ENCODE measurements around the gene SP3.
A peak's percentile ranks its signal among the peaks of the same experiment; 100 is the strongest.

SP3 gene

DNA sequence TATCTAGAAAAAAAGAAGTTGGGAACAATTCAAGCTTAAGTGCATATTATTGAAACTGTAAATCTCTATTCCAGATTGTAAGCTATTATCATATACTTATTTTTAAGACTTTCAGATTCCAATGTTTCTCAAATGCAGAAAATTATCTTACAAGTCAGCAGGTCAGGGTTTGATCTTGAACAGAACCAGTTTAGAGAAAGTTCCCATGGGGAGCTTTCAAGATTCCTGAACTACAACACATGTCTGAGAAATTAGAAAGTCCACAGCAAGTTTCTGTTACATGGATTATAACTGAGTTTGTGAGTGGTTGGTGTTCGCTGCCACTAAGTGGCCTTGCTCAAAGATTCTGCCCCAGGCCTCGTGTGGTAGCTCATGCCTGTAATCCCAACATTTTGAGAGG is 31.6 kb upstream of the SP3 start:
- no peak for DNase-seq (ENCODE audit: low read depth, low spot score)

DNA sequence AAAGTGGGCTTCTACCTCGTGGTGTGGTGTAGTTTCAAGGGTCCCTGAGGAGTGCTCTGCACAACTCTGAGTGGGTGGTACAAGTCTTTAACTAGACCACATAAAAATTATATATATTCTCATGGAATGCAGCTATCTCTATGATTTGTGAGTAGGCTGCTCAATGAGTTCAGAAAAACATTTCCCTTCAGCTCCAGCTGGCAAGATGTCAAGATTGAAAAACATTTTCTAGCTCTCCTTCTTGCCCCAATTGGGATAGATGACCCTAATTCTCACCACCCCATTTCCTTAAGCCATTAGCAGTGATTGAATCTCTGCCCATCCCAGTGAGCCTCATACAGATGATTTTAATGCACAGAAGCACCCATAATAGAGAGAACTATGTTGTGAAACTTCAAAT is 28.3 kb upstream of the SP3 start:
- DNase-seq (ENCODE audit: low read depth, low spot score) = no peak

DNA sequence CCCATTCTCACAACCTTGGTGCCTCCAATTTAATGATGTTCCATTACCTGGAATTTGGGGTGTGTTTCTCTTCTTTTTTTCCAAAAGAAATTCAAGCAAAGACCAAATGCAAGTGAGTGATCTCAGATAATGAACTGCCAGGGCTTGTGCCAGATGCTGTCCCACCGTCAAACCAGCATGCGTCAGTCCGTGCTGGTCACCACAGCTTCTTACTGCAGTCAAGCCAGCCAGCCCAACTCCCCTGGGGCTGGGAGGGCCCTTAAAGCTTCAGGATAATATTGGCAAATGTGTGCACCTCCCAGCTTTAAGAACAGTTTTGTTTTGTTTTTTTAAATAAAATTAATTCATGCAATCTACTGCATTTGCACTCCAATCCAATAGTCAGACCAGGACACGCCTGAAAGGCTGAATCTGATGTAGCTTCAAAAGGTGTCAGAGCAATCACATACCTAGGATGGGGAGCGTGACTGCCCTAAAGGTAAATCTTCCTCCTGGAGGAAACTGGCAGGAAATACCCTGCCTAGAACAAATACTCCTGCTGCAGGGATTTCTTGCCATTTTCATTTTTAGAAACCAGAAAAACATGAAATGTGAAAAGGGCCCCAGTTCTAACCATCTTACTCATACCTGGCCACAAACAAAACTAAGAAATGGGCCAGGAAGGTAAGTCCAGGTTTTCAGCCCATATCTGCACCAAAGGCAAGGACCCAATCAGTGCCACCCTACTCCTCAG is 26.8 kb upstream of the SP3 start:
- DNase-seq (ENCODE audit: low read depth, low spot score) = no peak

DNA sequence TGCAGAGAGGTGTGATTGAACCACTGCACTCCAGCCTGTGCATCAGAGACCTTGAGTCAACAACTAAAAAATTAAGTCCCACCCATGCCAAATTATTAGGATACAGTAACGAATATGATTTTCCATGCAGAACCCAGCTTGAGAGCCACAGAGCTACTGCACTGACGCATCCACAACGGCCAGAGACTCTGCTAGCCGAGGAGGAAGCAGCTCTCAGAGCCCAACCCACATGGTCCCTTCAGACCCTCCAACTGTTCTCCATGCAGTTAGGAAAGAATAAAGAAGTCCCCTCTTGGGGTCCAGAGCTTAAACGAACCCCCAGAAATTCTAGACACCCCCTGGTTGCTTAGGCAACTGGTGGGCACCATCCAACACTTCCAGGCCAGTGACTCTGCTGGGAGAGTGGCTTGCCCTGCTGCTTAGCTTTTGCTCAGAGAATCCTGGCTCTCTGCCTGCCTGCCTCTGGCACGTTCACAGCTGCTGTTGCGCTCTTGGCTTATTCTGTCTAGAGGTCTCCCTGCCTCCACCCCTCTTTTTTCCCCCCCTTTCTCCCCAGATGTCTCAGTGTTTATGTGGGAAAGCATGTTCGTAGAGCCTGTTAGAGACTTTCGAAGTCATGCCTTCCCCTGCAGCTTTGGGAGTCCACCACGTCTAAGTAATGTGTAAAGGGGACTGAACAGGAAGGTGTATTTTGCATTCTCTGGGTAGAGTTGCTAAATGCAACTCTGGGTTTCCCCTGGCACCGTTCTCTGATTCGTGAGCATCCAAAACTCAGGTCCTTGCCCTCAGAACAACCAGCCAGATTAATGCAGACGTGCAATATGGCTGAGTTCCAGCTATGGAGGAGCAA is 26.0 kb upstream of the SP3 start:
- peak; percentile 53 for DNase-seq (ENCODE audit: low read depth, low spot score)

DNA sequence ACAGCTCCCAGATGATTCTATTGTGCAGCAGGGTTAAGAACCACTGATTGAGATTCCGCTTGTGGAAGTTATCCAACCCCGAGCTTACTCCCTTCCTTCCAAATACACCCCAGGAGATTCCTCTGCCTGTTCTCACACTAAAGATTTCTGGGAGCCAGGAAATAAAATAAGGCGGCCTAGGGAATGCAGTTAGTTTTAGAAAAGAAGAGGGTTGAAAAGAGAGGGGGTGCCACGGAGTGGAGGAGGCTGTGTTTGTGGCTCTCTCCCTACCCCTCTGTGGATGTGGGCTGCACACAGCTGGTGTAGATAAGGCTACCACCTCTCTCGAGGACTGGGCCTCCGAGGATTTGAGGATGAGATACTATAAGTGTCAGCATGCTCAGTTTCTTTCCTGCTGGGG is 25.1 kb upstream of the SP3 start:
- DNase-seq (ENCODE audit: low read depth, low spot score) = no peak

DNA sequence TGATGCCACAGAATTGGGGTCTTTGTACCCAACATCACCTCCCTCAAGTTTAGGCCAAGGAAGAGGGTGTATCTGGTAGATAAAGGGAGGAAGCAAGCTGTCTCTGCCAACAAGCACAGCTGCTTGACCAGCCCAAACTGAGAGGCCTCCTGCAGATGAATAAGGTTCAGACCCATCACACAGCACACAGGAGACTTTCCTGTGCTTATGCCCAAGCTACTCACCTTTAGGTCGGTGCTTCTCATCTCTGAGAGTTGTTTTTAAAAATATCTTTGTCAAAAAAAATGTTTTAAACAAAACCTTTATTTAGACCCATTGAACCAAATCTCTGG is 24.7 kb upstream of the SP3 start:
- DNase-seq (ENCODE audit: low read depth, low spot score) = no peak

DNA sequence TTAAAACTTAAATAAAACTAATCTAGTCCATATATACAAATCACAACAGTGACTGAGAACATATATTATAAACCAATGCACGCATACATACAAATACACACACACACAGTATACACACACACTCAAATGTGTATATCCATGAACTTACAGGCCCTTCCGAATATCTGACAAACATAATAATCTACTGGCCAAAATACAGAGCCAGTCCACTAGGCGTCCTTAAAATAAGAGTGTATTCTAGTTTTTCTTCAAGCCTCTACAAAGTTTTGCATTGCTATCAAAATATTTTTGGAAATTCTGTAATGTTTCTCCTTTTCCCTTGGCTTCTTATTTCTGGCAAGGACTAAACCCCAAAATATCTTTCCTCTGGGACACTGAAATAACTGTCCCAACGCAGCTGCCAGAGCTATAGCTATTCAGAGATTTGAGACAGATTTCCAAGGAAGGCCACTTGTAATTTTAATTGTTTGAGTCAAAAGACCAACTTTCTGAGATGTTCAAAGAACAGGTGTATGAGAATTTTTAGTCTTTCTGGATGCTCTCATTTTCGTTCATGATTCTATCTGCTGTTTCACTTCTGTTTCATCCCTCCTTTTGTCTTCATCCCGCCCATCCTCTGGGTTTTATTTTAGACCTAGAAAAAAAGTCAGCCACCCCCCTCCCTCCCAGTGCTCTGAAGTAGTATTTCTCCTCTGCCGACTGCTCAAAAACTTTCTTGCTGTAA is 24.1 kb upstream of the SP3 start:
- DNase-seq (ENCODE audit: low read depth, low spot score) = no peak

DNA sequence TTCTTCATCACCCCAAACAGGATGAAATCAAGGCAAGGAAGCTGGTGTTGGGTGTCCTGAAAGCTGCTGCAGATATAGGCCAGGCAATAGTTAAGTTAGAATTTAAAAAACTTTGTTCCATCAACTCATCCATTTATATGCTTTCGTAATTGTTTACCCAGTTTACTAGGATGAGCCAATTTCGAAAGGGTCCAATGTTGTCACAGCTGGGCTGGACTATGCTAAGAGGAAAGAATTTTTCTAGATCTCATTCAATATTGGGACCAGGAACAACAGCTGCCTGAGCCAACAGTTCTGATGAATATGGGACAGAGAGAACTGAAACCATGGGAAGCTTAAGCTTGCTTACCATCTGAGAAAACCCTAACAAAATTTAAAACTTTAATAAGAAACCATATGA is 21.6 kb upstream of the SP3 start:
- DNase-seq (ENCODE audit: low read depth, low spot score) = no peak

DNA sequence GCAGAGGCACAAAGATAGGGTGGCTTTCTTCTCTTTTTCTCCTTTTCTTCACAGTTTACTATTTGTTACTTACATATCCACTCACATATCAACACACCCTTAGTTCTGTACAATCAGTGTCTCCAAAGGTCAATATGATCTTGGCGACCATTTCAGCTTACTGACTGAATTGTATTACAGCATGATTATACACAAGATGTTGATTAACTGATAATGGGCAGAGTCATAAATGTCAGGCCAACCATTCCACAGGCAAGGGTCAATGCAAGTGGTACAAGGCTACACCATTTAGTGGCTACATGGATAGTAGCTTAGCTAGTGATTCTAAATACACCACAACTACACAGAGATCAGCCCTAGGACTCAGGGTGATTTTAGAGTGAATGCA is 20.4 kb upstream of the SP3 start:
- DNase-seq (ENCODE audit: low read depth, low spot score) = no peak

DNA sequence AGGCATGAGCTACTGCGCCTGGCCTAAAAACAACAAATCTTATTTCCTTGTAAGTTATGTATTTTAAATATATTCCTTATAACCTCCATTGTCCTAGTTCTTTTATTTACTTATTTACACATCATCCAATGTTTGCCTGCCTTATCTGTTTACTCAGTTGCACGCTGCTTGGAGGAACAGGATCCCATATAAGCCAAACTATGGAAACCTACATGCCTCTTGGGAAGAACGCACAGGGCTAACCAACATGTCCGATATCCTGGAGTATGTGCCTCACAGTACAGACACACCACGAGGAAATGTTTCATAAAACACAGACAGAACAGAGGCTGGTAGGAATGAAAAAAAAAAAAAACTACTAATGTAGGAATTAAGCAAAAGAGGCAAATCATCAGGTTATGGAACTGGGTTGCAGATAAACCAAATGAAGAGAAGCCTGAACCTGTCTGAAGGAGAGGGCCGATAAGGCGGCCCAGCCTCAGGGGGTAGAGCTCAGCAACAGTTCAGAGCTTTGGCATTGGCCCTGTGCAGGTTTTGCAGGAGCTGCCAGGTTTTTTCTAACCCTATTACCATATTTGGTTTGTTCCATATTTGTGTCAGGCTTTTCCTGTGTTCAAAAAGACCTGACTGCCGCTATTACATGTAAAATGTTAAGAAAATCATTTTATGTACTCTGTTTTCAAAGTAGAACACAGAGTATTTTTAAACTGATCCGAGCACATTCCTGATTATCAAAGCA is 19.9 kb upstream of the SP3 start:
- DNase-seq (ENCODE audit: low read depth, low spot score) = no peak

DNA sequence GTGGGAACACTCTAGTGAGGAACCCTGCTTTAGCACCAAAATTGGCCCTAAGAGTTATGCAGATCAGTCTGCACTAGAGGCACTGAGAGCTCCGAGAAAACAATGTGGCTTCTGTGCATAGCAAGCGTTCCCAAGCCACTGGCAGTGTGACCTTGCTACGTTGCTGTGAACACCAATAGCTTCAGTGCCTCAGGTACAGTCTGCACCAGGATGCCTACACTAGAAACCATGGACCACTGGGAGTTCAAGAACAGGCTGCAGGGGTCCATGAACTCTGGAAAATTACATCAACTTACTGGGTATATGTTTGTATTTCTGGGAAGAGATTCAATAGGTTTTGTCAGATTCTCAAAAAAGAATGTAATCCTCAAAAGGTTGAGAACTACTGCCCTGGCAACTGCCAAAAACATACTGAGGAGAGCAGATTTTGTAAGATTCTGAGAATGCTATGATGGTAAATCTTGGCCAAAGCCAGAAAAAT is 18.3 kb upstream of the SP3 start:
- no peak for DNase-seq (ENCODE audit: low read depth, low spot score)

DNA sequence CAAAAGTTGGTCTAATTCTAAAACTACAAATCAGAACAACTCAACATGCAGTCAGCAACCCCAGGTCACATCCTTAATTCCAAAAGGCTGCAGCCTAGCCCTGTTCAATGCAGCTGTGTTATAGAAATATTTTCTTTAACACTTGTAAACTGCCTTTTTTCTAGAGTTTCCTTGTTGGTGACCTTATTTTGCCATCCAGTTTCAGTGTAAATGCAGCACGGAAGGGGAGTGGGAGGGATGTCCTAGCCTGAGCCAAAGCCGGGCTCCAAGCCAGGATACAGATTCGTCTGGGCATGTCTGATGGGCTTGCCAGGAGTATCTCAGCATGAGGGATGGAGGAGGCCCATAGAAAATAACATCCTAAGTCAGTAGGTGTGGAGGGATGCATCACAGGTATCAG is 17.7 kb upstream of the SP3 start:
- DNase-seq (ENCODE audit: low read depth, low spot score) = peak; percentile 85

DNA sequence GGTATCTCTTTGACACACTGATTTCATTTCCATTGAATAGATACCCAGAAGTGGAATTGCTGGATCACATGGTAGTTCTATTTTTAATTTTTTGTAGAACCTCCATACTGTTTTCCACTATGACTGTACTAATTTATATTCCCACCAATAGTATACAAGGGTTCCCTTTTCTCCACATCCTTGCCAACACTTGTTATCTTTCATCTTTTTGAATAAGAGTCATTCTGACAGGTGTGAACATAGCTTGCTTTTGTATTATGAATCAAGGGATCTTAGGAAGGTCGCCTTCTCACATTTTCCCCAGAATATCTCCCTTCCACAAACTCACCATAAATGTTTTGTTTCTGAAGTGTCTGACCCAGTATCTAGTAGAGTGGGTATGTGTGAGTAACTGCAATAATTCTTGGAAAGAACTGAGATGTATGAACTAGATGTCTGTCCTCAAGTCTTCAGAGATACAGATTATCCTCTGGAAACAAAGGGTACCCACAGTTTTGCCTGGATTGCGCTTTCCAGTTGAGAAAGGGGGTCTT is 17.1 kb upstream of the SP3 start:
- DNase-seq (ENCODE audit: low read depth, low spot score) = no peak

DNA sequence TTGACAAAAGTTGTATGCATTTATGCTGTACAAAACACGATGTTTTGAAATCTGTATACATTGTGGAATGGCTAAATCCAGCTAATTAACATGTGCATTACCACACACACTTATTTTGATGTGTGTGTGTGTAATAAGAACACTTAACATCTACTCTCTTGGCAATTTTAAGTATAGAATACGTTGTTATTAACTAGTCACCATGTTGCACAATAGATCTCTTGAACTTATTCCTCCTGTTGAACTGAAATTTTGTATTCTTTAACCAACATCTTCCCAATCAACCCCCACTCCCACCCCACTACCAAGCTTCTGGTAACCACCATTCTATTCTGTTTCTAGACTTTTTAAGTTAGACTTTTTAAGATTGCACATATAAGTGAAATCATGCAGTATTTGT is 16.3 kb upstream of the SP3 start:
- no peak for DNase-seq (ENCODE audit: low read depth, low spot score)

DNA sequence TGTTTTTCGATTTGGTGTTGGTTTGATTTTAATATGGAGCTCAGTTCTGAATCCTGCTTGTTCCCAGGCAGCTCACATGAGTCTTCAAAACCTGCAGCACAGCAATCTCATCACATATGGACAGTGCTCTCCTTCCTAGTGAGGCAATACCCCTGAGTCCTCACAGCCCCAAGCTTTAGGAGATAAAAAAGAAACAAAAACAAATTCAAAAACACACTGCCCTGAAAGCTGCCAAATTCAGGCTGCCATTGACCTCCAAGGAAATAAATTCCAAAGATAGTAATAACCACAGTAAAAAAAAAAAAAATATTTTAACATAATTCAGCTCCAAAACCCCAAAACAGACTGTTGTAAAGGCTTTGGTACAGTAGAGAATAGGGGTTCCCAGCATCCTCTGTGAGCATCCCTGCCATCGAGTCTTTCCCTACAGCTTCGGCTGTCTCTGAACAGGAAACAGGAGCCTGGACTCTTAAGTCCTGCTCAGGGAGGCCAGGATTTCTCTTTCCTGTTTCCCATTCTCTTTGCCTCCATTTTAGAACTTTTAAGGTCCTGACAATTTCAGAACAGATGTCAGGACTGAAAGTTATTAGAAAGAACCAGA is 14.7 kb upstream of the SP3 start:
- no peak for DNase-seq (ENCODE audit: low read depth, low spot score)

DNA sequence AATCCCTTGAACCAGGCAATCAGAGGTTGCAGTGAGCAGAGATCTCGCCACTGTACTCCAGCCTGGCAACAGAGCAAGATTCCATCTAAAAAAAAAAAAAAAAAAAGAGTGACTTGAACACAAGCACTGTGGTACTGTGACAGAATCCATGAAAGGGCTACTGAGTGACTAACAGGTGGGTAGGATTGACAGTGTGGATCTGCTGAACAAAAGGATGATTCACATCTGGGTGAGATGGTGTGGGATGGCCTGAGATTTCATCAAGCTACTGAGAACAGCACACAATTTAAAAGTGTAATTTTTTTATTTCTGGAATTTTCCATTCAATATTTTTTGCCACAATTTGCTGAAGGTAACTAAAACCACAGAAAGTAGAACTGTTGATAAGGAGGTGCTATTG is 13.3 kb upstream of the SP3 start:
- DNase-seq (ENCODE audit: low read depth, low spot score) = no peak

DNA sequence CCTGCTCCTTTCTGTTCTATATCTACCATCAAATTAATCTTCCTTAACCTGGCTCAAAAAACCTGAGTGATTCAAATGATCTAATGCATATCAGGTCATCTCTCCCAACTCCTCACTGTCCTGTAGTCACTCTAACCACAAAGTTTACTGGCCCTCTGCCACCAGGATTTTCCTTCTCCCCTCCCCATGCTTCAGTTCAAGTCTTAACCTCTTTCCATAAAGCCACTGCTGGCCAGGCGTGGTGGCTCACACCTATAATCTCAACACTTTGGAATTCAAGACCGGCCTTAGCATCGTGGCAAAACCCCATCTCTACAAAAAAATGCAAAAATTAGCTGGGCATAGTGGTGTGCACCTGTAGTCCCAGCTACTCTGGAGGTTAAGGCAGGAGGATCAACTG is 7.5 kb upstream of the SP3 start:
- DNase-seq (ENCODE audit: low read depth, low spot score) = no peak

DNA sequence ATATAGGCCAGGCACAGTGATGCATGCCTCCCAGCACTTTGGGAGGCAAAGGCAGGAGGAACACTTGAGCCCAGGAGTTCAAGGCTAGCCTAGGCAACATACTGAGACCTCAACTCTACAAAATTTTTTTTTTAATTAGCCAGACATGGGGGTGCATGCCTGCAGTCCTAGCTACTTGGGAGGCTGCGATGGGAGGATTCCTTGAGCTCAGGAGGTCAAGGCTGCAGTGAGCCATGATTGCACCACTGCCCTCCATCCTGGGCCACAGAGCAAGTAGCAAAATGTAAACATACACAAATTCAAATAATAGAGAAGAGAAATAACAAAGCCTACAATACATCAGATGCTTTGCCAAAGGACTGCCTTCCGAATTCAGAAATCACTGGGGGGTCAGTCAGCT is 7.0 kb upstream of the SP3 start:
- DNase-seq (ENCODE audit: low read depth, low spot score) = no peak

DNA sequence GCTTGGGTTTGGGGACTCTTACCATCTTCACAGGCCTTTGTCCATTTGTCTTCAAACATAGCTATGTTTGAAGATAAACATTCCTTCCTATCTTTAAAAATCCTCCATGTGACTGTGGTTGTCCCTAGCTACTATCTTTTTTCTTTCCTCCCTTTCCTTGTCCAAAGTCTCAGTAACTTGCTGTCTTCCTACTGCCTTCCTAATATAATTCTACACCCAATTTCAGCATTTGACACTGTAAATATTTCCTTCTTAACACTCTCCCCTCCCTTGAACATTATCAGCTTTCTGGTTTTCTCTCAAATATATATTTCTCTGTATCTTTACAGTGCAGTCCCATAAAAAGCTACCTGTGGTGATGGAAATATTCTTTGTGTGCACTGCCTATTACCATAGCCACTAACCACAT is 5.3 kb upstream of the SP3 start:
- DNase-seq (ENCODE audit: low read depth, low spot score) = no peak

DNA sequence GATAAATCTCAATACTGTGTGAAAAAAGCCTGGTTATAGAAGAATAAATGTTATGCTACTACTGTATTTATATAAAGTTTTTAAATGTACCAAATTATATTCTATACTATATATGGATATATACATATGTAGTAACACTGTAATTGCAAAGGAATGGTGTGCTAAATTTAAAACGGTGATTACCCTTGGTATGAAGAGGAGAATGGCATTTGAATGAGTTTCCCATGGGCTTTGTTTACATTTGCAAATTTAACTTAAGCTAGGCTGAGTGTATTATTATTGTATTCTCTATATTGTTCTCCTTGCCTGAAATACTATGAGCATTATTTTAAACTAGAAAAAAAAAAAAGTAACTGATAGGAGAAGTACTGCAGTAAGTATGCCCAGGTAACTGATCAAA is 4.7 kb upstream of the SP3 start:
- no peak for DNase-seq (ENCODE audit: low read depth, low spot score)

DNA sequence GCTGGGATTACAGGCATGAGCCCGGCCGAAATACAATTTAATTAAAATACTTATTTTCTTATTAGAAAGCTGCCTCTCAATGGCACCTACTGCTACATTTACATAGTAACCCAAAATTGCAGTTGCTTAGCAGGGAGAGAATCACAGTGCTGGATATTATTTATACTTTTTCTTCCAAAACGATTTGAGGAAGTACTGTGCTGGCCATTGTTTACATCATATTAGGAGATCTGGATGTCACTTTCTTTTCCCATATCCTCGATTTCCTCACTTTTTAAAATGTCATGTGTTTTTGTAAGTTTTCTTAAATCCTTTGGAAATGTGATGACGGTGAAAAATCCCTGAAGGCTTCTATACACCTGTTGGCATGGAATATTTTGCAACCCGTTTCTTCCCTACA is 3.4 kb upstream of the SP3 start:
- no peak for DNase-seq (ENCODE audit: low read depth, low spot score)

Data from brain pericyte (primary cell).